GM18909 (cell line): ENCODE measurements around the gene MAB21L3.

ENCODE experiments used
- ATAC-seq: cut with Tn5 transposase; IDR thresholded peaks from one replicate; pipeline ENCODE4 v1.9.1; 2021; ENCODE audit warnings: mild to moderate bottlenecking; ENCODE audit not compliant: unreplicated experiment, poor library complexity

The MAB21L3 gene

DNA sequence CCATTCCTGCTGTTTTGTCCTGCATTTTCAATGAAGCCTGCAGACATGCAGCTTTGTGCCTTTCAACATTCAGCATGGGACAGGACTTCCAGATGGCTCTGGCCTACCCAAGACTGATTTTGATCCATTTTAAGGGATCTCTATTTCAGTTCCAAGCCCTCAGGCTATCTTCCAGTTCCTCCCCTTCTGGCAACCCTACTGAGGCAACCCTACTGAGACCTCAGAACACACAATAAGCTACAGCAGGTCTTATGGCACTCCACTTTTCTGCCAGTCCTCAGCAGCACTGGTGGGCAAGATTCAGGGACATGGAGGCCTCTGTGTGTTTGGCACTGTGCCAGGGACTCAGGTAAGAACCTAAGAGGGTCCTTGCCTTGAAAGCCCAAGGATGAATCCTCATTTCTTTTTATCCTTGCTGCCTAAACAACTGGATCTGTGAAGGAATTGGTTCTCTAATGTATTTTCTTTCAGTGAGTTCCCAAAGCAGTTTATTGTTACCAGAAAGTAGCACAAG, 50.7 kb downstream of the MAB21L3 start:
- no peak for ATAC-seq

DNA sequence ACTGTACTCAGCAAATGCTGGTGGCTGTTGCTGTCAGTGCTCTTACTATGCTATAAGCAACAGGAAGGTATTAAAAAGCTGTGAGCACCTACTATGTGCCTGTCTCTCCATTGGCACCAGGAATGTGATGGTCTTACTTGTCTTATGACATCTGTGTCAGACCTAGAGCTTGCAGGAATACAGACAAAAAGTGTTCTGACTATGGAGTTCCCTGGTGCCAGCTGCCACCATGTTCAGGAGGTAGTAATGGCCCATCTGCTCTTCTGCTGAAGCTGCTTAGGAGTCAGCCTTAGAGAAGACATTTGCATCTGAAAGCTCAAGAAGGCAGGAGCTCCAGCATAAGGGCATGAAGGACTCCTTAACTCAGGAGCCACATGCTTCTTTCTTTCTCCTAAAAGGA, 52.3 kb downstream of the MAB21L3 start:
- ATAC-seq: no peak

DNA sequence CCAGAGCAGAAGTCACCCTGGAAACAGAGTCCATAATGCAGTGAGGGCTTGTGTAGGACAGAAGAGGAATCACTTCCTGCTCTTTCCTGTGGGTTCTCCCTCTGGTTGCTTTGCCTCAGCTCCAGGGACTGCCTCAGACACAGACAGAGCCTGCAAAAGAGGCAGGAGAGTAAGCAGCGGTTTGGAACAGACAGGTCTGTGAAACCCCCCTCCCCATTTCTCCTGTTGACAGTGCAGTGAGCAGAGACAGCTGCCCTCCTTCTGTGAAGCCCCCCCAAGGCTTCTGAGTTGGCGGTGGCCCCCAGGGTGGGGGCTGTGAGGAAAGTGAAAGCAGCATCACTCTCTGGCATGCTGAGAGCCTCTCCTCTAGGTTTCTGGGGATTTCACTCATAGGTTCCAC, 53.0 kb downstream of the MAB21L3 start:
- ATAC-seq: no peak

GRCh38 chr1:116164604-116165368, 53.6 kb downstream of the MAB21L3 start:
- no peak for ATAC-seq

DNA sequence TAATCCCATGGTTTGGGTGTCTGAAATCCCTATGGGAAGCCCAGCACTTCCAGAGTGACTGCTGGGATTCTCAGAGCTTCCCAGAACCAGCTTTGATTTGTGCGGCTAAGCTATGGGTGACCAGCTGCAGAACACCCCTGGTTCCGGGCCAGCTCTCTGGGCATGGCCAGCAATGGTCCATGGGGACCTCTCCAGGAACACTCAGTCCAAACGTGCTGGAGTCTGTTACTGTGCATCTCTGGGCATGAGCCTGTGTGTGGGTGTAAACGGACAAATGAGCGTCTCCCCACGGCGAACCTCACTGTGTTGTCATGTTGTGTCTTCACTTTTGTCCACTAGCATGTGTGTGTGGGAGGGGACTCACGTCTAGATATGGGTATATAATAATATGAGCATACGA, 54.4 kb downstream of the MAB21L3 start:
- ATAC-seq: no peak

- no peak for ATAC-seq
Observed at GRCh38 chr1:116166011-116166571, 54.9 kb downstream of the MAB21L3 start.

DNA sequence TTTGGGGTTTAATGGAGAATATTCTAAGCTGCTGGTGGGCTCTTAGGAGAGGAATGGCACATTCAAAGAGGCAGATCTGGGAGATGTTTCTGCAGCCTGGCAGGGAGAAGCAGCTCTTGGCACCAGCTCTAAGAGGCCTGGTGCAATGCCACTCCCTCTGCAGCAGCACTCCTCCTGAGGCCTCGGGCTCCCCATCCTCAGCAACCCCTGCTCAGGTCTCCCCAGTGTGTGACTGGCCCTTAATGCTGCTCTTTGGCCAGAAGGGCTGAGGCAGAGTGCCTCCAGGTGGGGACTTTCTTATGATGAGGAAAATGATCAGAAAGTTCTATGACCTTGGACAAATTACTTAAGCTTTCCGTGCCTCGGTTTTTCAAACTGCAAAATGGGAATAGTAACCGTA, 55.5 kb downstream of the MAB21L3 start:
- no peak for ATAC-seq

DNA sequence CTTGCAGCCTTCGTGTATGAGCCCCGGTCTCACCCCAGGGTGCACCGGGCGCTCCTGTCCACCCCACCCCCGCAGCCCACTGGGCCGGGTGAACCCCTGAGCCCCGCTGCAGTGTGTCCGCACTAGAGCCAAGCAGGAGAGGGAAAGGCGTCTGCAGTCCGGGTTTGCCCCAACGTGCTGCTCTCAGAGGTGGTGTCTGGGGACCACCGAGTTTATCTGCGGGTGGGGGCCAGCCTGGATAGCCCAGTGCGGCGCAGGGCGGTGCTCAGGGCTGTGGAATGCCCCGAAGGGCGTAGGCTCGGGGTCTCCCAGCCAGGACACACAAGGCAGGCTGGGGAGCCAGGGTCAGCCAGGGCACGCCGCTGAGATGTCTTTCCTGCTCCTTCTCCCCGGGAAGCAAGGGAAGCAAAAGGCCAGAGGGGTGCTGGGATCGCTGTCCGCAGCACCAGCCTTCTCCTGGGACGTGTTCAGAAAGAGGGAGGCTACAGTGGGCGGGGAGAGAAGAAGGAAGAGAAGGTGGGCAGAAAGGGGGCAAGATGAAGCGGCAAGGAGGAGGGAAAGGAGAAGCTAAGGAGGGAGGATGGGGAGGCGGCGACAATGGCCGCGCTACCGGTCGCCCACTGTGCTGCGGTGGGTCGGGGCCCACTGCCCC, 56.6 kb downstream of the MAB21L3 start:
- ATAC-seq: no peak

- ATAC-seq: peak; percentile 93
Observed at GRCh38 chr1:116168277-116169032, 57.3 kb downstream of the MAB21L3 start.

DNA sequence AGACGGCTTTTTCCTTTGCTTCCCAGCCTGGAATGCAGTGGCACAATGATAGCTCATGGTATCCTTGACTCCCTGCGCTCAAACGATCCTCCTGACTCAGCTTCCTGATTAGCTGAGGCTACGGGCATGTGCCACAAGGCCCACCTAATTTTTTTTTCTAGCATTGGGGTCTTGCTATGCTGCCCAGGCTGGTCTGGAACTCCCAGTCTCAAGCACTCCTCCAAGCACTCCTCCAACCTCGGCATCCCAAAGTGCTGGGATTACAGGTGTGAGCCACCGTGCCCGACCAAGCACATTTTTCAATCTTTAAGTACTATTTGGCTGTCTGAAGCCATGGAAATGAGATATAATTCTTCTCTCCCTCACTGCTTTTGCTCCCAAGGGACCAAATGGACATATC, 58.7 kb downstream of the MAB21L3 start:
- ATAC-seq: no peak

- ATAC-seq: no peak
Observed at GRCh38 chr1:116170721-116171589, 59.8 kb downstream of the MAB21L3 start.

GRCh38 chr1:116172666-116173065, 61.5 kb downstream of the MAB21L3 start:
- ATAC-seq: no peak

GRCh38 chr1:116175611-116176010, 64.4 kb downstream of the MAB21L3 start:
- ATAC-seq: no peak

- ATAC-seq: no peak
Observed at GRCh38 chr1:116176306-116176789, 65.1 kb downstream of the MAB21L3 start.

GRCh38 chr1:116177861-116178260, 66.7 kb downstream of the MAB21L3 start:
- ATAC-seq: no peak

- ATAC-seq: no peak
Observed at GRCh38 chr1:116178837-116179236, 67.6 kb downstream of the MAB21L3 start.

DNA sequence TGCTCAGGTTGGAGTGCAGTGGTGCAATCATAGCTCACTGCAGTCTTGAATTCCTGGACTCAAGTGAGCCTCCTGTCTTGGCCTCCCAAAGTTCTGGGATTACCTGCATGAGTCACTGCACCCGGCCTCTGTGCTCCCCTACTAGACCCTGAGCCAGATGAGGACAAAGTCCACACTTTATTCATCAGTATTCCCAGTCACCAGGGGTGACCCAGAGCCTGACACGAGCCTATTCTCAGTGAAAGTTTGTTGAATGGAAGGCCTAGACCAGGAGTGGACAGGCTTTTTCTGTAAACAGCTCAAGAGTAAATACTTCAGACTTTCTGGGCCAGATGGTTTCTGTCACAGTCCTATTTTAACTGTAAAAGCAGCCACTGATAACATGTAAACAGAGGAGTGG, 68.2 kb downstream of the MAB21L3 start:
- no peak for ATAC-seq

DNA sequence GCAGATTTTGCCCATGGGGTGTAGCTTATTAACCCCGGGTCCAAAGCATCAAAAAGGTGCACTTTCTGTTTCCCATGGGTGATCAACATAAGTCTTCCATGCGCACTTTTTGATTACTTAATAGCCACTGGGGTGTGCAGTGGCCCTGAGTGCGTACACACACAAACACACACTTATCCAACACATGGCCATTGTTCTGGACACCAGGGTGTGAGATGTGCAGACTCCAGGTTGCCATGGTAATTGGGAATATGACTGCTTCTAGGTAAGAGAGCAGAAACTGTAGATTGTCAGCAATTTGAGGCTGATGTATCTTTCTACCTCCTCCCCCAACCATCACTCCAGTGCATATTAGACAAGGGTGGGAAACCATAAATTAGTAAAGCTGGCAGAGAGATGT, 68.8 kb downstream of the MAB21L3 start:
- no peak for ATAC-seq

DNA sequence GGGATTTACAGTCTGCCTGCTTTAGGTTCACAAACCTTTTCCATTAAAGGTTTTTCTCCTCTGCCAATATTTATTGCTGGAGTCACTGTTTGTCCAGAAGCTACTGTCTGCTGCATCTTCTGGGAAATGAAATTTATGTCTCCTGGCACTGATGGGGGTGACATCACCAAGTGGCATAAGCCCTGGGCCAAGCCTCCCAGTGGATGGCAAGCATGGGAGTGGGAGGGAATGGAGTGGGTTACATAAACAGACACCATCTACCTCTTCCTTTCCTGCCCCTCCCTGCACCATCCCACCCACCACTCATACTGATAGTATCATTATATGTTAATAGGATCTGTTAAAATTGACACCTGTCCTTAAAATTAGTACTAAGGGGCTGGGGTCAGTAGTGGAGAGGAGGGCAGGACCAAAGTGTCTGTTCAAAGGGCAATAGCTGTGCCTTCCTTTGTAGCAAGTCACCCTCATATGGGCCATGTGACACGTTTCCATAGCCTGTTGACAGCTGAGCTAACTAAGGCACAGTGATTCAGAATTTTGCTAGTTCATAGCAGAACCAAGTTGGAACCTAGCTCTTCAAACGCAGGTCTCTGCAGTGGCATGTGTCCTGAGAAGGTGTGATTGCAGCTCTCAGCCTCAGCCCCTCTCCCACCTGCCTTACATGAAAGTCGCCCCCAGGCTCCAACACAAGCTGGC, 71.0 kb downstream of the MAB21L3 start:
- ATAC-seq: no peak
